SKM-1 (cell line): Measurements from ENCODE around the gene PLA2G4A.
"Not testable (repeated sequence)": the region's sequence is repeated elsewhere in the genome, so short reads cannot be mapped to it uniquely, and the experiment has no call there.

Experiments
- DNase-seq: peaks from one replicate; lab custom pipeline; 2025; ENCODE audit not compliant: unreplicated experiment; lab: John Stamatoyannopoulos, UW

PLA2G4A gene

DNA sequence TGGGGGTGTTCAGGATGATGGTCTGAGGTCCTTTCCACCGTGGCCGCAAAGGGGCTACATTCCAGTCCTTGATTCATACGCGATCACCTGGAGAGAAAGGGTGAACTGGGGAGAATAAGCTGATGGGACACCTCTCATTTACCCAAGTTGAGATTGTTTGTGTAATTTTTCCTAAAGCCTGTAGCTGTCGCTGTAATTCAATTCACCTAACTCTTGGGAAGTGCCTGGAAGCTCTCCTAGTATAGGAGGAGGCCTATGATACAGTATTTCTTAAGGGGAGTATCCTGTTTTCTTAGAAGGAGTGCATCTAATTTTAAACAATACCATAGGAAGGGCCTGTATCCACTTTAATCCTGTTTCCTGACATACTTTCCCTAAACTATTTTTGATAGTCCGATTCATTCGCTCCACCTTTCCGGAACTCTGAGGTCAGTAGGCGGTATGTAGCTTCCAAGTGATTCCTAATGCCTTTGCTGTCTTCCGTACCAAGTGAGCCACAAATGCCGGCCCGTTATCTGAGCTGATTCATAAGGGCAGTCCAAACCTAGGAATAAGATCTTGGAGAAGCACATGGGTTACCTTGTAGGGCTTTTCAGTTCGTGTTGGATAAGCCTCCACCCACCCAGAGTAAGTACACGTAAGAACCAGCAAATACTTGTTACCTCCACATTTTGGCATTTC is 88.5 kb downstream of the PLA2G4A start:
- not testable (repeated sequence) for DNase-seq

DNA sequence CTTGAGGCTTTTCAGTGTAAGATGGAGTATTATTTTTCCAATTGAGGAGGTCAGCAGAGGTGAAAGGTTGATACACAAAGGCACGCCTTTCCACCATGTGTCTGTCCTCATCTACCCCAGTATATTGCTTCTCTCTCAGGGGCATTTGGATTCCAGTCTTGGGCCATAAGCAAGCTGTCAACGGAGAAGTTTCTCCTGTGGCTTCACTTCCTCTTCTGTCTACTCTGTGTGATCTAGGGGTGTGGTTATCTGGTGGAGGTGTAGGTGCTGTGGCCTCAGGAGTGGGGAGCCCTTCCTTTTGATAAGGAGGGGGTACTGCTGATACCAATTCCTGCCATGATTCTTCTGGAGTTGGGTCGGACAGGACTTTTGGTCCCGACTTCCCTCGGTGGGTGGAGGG is 92.6 kb downstream of the PLA2G4A start:
- DNase-seq: not testable (repeated sequence)

DNA sequence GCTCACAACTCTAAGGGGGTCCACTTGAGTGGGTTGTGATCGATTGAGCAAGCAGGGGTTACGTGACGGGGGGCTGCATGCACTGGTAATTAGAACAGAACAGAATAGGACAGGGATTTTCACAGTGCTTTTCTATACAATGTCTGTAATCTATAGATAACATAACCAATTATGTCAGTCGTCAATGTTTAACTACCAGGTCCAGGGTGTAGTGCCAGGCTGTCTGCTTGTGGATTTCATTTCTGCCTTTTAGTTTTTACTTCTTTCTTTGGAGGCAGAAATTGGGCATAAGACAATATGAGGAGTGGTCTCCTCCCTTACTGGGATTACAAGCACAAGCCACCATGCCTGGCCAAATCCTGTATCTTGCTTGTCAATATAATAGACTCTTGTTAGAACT is 94.1 kb downstream of the PLA2G4A start:
- not testable (repeated sequence) for DNase-seq

- no peak for DNase-seq
These were observed 94.7 kb downstream of the PLA2G4A start for GRCh38 chr1:186923486-186923885.

- DNase-seq: no peak
These were observed 97.3 kb downstream of the PLA2G4A start for GRCh38 chr1:186925881-186926669.

- no peak for DNase-seq
These were observed 99.1 kb downstream of the PLA2G4A start for GRCh38 chr1:186927884-186928283.

- DNase-seq: no peak
These were observed 101.5 kb downstream of the PLA2G4A start for GRCh38 chr1:186930238-186930637.

GRCh38 chr1:186937016-186937670 is 108.4 kb downstream of the PLA2G4A start:
- DNase-seq: no peak

GRCh38 chr1:186943891-186944686 is 115.3 kb downstream of the PLA2G4A start:
- DNase-seq: no peak

GRCh38 chr1:186945146-186945545 is 116.4 kb downstream of the PLA2G4A start:
- DNase-seq: no peak

- no peak for DNase-seq
These were observed 119.8 kb downstream of the PLA2G4A start for GRCh38 chr1:186948535-186948934.

- no peak for DNase-seq
These were observed 120.4 kb downstream of the PLA2G4A start for GRCh38 chr1:186949173-186949572.

DNA sequence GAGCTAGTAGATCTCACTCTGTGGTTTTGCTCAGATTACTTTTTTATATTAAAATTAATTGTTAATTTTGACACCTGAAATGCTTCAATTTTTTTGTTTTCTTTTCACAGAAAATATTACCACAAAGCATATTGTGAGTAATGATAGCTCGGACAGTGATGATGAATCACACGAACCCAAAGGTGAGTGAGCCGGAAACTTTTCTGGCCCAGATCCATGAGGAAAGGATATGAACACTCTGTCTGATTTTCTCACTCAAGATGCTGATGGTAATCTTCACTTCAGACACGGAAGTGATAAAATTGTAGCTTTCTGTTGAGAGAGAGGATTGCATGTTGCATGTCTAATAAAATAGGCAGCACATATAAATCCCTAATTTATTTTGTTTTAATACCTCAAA is 121.8 kb downstream of the PLA2G4A start:
- DNase-seq: no peak

DNA sequence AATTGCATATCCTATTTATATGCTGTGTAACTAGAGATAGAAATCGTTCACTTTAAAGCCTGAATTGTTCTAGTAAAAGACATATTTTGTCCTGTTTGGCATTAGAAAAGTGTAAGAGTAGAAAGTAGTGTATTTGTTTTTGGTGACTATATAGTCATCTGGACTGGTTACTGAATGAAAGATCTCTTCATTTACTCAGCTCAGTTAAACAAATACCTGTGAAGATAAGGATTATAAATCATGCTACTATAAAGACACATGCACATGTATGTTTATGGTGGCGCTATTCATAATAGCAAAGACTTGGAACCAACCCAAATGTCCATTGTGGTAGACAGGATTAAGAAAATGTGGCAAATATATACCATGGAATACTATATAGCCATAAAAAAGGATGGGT is 125.1 kb downstream of the PLA2G4A start:
- no peak for DNase-seq

GRCh38 chr1:186957314-186957713 is 128.6 kb downstream of the PLA2G4A start:
- no peak for DNase-seq

DNA sequence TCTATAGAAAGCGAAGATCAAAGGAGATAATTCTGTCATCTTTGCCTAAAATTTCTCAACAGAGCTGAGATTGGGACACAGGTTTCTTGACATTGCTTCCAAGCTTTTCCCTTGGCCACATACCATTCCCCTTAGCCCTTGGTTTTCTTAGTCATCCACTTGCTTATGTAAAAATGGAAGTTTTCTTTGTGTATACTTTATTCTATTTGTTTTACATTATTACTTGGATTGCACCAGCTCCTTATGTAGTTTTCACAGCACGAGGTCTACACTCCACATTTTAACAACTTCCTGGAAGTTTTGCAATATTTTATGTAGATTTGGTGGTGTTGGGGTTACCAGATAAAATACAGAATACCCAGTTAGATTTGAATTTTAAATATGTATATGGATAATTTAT is 129.8 kb downstream of the PLA2G4A start:
- no peak for DNase-seq

GRCh38 chr1:186960861-186961260 is 132.1 kb downstream of the PLA2G4A start:
- DNase-seq: no peak

GRCh38 chr1:186965847-186966246 is 137.1 kb downstream of the PLA2G4A start:
- no peak for DNase-seq

GRCh38 chr1:186966456-186966855 is 137.7 kb downstream of the PLA2G4A start:
- DNase-seq: no peak

GRCh38 chr1:186967656-186968394 is 139.1 kb downstream of the PLA2G4A start:
- DNase-seq: no peak
